Upper lobe of right lung (tissue), 1 donor: Measurements from ENCODE around the gene EFCAB9. TPM values are rescaled to one million over a fixed set of nuclear protein-coding genes. Genes with fewer than 3 reads are reported as not detected.

Experiments
- ATAC-seq: fragments of 200-7000 bp; cut with Tn5 transposase; one replicate; pipeline ENCODE4 v1.9.1; 2020; ENCODE audit warnings: mild to moderate bottlenecking, moderate library complexity
- DNase-seq: peaks from one replicate; pipeline ENCODE4 v3.0.0-alpha.2; 2020
- H3K27ac ChIP-seq: fragments of 200-600 bp; one replicate; pipeline ENCODE4 v1.8.0; 2022
- H3K27me3 ChIP-seq: fragments of 200-600 bp; one replicate; pipeline ENCODE4 v1.8.0; 2022; ENCODE audit warnings: mild to moderate bottlenecking
- H3K36me3 ChIP-seq: fragments of 200-600 bp; one replicate; pipeline ENCODE4 v1.8.0; 2022
- H3K4me1 ChIP-seq: fragments of 200-600 bp; one replicate; pipeline ENCODE4 v1.8.0; 2022
- H3K4me3 ChIP-seq: fragments of 200-600 bp; one replicate; pipeline ENCODE4 v1.8.0; 2022; ENCODE audit warnings: mild to moderate bottlenecking
- H3K9me3 ChIP-seq: fragments of 200-600 bp; one replicate; pipeline ENCODE4 v1.8.0; 2022
- intact Hi-C: fragments of 100-400 bp; cut with DNase I; formaldehyde crosslinking; loops from one replicate; pipeline ENCODE4 v1.11.0; 2022
- total RNA-seq: library from RNA; stranded (reverse); fragmentation: NEBNext Ultra II Directional; extraction: Animal tissue kit (Norgen Biotek cat#: 25700); gene quantifications from one replicate; pipeline ENCODE4 v1.2.1, GENCODE V29; 2021
- TF ChIP-seq, protein P1 (sequence below): fragments of 200-600 bp; IDR thresholded peaks from one replicate; pipeline ENCODE4 v1.8.0; 2022; ENCODE audit warnings: antibody characterized with exemption
- donor health status: DM: no; HTN: yes; CAD: no; lungs with severe emphysema.

Gene EFCAB9
- total RNA-seq, 1 donor from 2014 or later = not detected

DNA sequence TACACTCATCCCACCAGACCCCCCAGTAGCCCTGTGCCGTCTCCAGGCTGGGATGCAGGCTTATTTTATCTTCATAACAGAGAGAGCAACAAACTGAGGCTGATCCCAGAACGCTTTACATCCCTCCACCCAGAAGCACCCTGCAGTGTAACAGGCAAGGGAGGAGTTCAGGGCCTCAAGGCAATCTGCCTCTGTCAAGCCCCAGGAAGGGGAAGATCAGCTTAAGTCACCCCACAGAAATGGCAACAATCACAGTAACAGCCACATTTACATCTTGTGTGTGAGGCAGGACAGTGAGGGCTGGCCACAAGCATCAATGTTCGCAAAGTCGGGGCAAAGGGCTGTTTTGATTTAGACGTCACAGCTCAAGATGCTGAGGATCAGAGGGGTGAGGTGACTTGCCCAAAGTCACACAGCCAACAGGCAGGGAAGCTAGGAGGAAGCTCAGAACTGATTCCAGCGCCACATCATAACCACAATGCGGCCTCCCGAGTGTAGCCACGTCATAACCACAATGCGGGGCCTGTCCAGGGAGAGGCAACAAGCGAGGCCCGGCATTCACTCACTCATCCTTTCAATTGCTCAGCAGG lies 20.3 kb upstream of the EFCAB9 start:
- DNase-seq (no peak), ATAC-seq (peak; percentile 22)
- no peaks in the 10 kb centered on the region for H3K9me3 ChIP-seq
- TF ChIP-seq, protein P1, sequence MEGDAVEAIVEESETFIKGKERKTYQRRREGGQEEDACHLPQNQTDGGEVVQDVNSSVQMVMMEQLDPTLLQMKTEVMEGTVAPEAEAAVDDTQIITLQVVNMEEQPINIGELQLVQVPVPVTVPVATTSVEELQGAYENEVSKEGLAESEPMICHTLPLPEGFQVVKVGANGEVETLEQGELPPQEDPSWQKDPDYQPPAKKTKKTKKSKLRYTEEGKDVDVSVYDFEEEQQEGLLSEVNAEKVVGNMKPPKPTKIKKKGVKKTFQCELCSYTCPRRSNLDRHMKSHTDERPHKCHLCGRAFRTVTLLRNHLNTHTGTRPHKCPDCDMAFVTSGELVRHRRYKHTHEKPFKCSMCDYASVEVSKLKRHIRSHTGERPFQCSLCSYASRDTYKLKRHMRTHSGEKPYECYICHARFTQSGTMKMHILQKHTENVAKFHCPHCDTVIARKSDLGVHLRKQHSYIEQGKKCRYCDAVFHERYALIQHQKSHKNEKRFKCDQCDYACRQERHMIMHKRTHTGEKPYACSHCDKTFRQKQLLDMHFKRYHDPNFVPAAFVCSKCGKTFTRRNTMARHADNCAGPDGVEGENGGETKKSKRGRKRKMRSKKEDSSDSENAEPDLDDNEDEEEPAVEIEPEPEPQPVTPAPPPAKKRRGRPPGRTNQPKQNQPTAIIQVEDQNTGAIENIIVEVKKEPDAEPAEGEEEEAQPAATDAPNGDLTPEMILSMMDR = no peak
- peaks cover 71% of the 10 kb centered on the region for H3K4me1 ChIP-seq
- intact Hi-C loops = no loop called here
- H3K36me3 ChIP-seq = no peaks in the 10 kb centered on the region
- H3K27ac ChIP-seq = peak overlapping the region; percentile 56
- peak overlapping the region; percentile 40 for H3K4me3 ChIP-seq
- H3K27me3 ChIP-seq = no peaks in the 10 kb centered on the region

DNA sequence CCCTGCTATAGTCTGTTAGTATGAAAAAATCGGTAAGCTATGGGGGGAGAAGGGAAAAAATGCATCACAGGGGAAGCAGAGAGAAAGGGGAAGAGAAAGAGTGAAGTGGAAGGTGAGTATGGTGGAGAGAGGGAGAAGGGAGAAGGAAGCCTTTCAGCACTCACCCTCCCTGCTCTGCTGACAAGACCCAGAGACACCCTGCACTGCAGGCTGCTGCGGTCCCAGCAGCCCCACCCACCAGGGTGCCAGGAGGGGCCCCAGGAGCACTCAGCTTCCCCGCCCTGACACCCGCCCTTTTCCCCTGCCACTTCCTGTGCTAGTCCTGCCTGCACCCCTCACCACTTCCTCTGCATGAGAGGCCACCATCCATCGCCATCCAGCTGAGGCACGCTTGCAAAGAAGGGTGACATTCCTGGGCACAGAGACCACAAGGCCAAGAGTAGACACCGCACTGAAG lies 18.7 kb upstream of the EFCAB9 start:
- H3K4me3 ChIP-seq = peak overlapping the region; percentile 40
- DNase-seq (peak; percentile 83), ATAC-seq (peak; percentile 80)
- H3K36me3 ChIP-seq = no peaks in the 10 kb centered on the region
- intact Hi-C loops = no loop called here
- peak overlapping the region; percentile 56 for H3K27ac ChIP-seq
- peaks cover 68% of the 10 kb centered on the region for H3K4me1 ChIP-seq
- TF ChIP-seq, protein P1 = no peak
- no peaks in the 10 kb centered on the region for H3K27me3 ChIP-seq
- no peaks in the 10 kb centered on the region for H3K9me3 ChIP-seq

DNA sequence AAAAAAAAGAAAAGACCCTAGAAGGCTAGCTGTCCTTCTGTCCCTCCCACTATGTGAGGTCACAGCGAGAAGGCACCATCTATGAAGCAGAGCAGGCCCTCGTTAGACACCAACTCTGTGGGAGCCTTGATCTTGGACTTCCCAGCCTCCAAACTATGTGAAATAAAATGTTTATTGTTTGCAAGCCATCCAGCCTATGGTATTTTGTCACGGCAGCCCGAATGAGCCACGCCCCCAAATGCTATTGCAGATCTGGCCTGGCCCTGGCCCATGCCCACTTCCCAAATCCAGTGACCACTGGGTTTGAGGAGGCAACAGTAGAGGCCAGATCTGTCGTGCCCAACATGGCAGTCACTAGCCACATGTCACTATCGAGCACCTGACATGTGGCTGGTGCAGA lies 16.8 kb upstream of the EFCAB9 start:
- TF ChIP-seq, protein P1 = no peak
- H3K4me1 ChIP-seq = peaks cover 61% of the 10 kb centered on the region
- no peak for DNase-seq
- ATAC-seq = no peak
- no peaks in the 10 kb centered on the region for H3K27me3 ChIP-seq
- intact Hi-C loops = no loop called here
- H3K36me3 ChIP-seq = no peaks in the 10 kb centered on the region
- no peak overlapping the region for H3K4me3 ChIP-seq
- H3K27ac ChIP-seq = no peak overlapping the region
- H3K9me3 ChIP-seq = no peaks in the 10 kb centered on the region

DNA sequence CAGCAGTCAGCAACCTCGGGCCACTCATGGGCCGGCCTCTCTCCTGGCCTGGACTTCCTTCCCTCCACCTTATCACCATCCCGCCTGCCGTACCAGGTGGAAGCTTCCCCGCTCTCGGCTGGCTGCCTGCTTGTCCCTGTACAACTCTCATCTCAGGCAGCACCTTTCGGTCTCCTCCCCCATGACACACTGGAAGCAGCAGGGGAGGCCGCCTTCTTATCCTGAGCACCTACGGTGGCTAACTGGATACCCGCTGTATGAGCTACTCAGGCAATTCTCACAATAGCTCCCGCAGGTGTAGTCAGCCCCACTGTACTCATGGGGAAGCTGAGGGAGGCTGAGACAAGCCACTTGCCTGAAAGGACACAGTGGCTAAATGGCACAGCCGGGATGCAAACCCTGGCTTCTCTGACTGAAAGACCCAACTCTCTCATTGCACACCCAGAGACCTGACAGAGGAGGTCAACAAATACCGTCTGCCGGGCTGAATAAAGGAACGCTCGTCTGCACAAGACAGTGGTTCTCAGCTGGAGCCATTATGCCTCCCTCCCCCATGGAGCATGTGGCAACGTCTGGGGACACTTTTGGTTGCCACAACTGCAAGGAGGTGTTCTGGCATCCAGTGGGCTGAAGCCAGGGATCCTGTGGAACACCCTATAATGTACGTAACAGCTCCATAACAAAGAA lies 15.5 kb upstream of the EFCAB9 start:
- TF ChIP-seq, protein P1 = no peak
- Histone ChIP-seq H3K4me1 (peaks cover 53% of the 10 kb centered on the region), H3K27ac (peak overlapping the region; percentile 81), H3K27me3 (no peaks in the 10 kb centered on the region), H3K36me3 (no peaks in the 10 kb centered on the region), H3K9me3 (no peaks in the 10 kb centered on the region), H3K4me3 (no peak overlapping the region)
- DNase-seq (no peak), ATAC-seq (no peak)
- intact Hi-C loops = no loop called here

DNA sequence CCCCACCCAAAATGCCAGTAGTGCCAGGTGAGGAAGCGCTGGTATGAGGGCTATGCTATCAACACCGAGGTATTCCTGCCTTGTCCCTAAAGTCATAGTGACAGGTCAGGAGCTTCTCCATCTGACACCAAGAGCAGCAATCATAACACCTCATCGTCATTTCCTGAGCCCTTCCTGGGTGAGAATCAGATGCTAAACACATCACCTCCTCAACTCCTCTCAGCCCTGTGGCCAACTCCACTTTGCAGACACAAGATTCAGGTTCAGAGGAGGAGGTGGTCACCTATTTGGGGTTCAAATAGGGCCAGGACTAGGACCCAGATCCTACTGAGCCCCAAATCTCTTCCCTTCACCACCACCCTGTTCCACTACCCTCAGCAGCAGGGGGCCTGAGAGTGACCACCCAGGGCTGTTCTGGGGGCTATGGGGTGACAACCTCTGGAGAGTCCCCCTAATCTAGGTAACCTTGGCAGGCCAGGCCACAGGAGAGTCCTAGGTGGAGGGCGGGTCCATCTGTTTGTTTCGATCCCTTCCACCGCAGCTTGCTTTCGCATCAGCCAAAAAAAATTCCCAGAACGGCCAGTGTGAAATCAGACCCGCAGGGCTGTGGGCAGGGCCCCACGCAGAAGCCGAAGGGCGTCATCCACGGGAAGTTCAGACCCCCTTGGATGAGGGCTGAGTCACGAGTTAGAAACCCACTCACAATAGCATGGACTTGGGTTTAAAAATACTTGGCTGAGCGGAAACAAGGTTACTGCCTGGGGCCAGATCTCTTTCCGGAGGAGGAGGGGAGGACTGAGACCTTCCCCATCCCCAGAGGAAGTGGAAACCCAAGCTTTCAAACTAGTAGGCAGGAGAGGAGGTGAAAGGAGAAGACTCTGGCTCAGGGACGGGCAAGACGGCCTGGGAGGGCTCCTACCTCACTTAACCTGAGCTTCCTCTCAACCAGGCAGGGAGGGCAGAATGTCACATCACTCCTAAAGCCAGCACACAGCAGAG lies 14.7 kb upstream of the EFCAB9 start:
- intact Hi-C loops = no loop called here
- Histone ChIP-seq H3K4me1 (peaks cover 52% of the 10 kb centered on the region), H3K4me3 (peak overlapping the region; percentile 17), H3K36me3 (no peaks in the 10 kb centered on the region), H3K27me3 (no peaks in the 10 kb centered on the region), H3K27ac (peak overlapping the region; percentile 81), H3K9me3 (no peaks in the 10 kb centered on the region)
- ATAC-seq (peak; percentile 59), DNase-seq (no peak)
- TF ChIP-seq, protein P1 = no peak
